Endothelial cell of umbilical vein (primary cell): ENCODE measurements around the gene COL8A1. TPM values are rescaled to one million over a fixed set of nuclear protein-coding genes. Genes with fewer than 3 reads are reported as not detected.

Source experiments
- BruUV-seq: library from RNA; stranded (reverse); fragments of 400-500 nt; replicated peaks from 2 replicates; lab custom pipeline; 2021; lab: Mats Ljungman, UMichigan
- CTCF ChIA-PET: fragments of 300-600, 350-600 bp; sonication (Branson Sonifier 250); formaldehyde crosslinking; loops from one replicate; lab custom pipeline; 2021; ENCODE audit warnings: antibody characterized with exemption, inconsistent platforms; lab: Charles Lee
- POLR2A ChIA-PET: fragments of 300-600, 350-600 bp; sonication (Branson Sonifier 250); formaldehyde crosslinking; loops from one replicate; lab custom pipeline; 2021; ENCODE audit warnings: antibody characterized with exemption, inconsistent platforms; lab: Charles Lee
- DNase-seq: peaks from one replicate; pipeline ENCODE4 v3.0.0-alpha.2; 2011; ENCODE audit warnings: low read depth, low spot score
- FAIRE-seq: peaks from 2 replicates; lab custom pipeline; 2011; peaks lifted over from hg19 to GRCh38; lab: Jason Lieb, UNC
- H2AFZ ChIP-seq: 2 replicates; pipeline ENCODE4 v1.6.0; 2012; ENCODE audit warnings: low read depth, low read length, control low read depth, inconsistent platforms
- H3K27ac ChIP-seq: 2 replicates; pipeline ENCODE4 v1.5.1; 2011; ENCODE audit warnings: low read depth, mild to moderate bottlenecking, control low read depth, low read length, moderate library complexity; ENCODE audit not compliant: insufficient read depth
- H3K27me3 ChIP-seq, 2 experiments: 2 replicates each; pipeline versions ENCODE4 v1.6.0 to v1.6.1; 2011; ENCODE audit warnings: low read length in 2 of 2, mixed read lengths in 1 of 2; ENCODE audit not compliant: control insufficient read depth in 2 of 2, insufficient read depth in 2 of 2
- H3K36me3 ChIP-seq, 2 experiments: 2 replicates in 1 of 2; 3 replicates in 1 of 2; pipeline ENCODE4 v1.5.1; 2011; ENCODE audit warnings: low read length in 2 of 2, mild to moderate bottlenecking in 1 of 2, moderate library complexity in 1 of 2; ENCODE audit not compliant: control insufficient read depth in 2 of 2, insufficient read depth in 2 of 2; ENCODE audit errors: extremely low read depth in 1 of 2
- H3K4me1 ChIP-seq: 3 replicates; pipeline ENCODE4 v1.5.1; 2011; ENCODE audit warnings: mild to moderate bottlenecking, low read length; ENCODE audit not compliant: control insufficient read depth, insufficient read depth; ENCODE audit errors: extremely low read depth
- H3K4me2 ChIP-seq: 2 replicates; pipeline ENCODE4 v1.6.1; 2011; ENCODE audit warnings: low read length, control low read depth, mixed read lengths; ENCODE audit not compliant: insufficient read depth
- H3K4me3 ChIP-seq, 3 experiments: fragments of 200-600 bp in 1 of 3; sonication (generic), shearing (Covaris generic) in 1 of 3; replicated peaks in 1 of 3; 2 replicates each; pipeline ENCODE4 v1.5.1; 2011 to 2016; ENCODE audit warnings: control low read depth in 3 of 3, low read length in 3 of 3, mild to moderate bottlenecking in 2 of 3, inconsistent platforms in 1 of 3, low read depth in 1 of 3, moderate library complexity in 1 of 3; ENCODE audit not compliant: insufficient read depth in 1 of 3
- H3K79me2 ChIP-seq: 2 replicates; pipeline ENCODE4 v1.6.0; 2012; ENCODE audit warnings: low read length, inconsistent platforms; ENCODE audit not compliant: control insufficient read depth, insufficient read depth
- H3K9ac ChIP-seq: replicated peaks from 2 replicates; pipeline ENCODE3; 2011; ENCODE audit warnings: low read length, control low read depth; ENCODE audit not compliant: insufficient read depth; ENCODE audit errors: extremely low read depth
- H3K9me1 ChIP-seq: replicated peaks from 3 replicates; pipeline ENCODE4 v1.6.0; 2011; ENCODE audit warnings: mild to moderate bottlenecking, low read length; ENCODE audit not compliant: control insufficient read depth, insufficient read depth; ENCODE audit errors: extremely low read depth
- H3K9me3 ChIP-seq: replicated peaks from 2 replicates; pipeline ENCODE4 v1.5.1; 2012; ENCODE audit warnings: low read length, inconsistent platforms; ENCODE audit not compliant: control insufficient read depth, insufficient read depth
- H4K20me1 ChIP-seq: replicated peaks from 2 replicates; pipeline ENCODE3; 2011; ENCODE audit warnings: mild to moderate bottlenecking, low read length; ENCODE audit not compliant: control insufficient read depth, insufficient read depth; ENCODE audit errors: extremely low read depth
- FOS ChIP-seq: IDR thresholded peaks from 2 replicates; pipeline ENCODE4 v1.6.1; 2011; ENCODE audit warnings: mild to moderate bottlenecking, low read length, moderate library complexity, borderline replicate concordance; ENCODE audit not compliant: insufficient read depth
- GATA2 ChIP-seq: IDR thresholded peaks from 2 replicates; pipeline ENCODE4 v1.7.0; 2011; ENCODE audit warnings: low read depth, mild to moderate bottlenecking, moderate library complexity, mixed read lengths, low read length; ENCODE audit not compliant: insufficient read length, insufficient read depth
- JUN ChIP-seq: IDR thresholded peaks from 2 replicates; pipeline ENCODE4 v1.6.1; 2011; ENCODE audit warnings: borderline replicate concordance, low read depth; ENCODE audit not compliant: insufficient read length, insufficient read depth
- POLR2A ChIP-seq: IDR thresholded peaks from 2 replicates; pipeline ENCODE4 v1.6.1; 2012; ENCODE audit warnings: low read depth, mild to moderate bottlenecking, control low read depth, low read length
- dilution Hi-C: fragments of 300-500 bp; cut with MboI; formaldehyde crosslinking; loops from one replicate; pipeline ENCODE4 v1.15.0; 2019; ENCODE audit warnings: low sequenced_read_pairs; ENCODE audit not compliant: extremely low pct_ligation_motif_present
- intact Hi-C: fragments of 100-400 bp; cut with micrococcal nuclease; formaldehyde crosslinking; loops from one replicate; pipeline ENCODE4 v1.10.0; 2022
- polyA plus RNA-seq, 4 experiments: library from polyadenylated mRNA; depleted of rRNA in 3 of 4; stranded (reverse) in 3 of 4; unstranded in 1 of 4; fragments of >200 nt; gene quantifications; 2 replicates each; pipeline versions ENCODE4 v1.2.1 to v1.2.3, GENCODE V29; 2011 to 2012; ENCODE audit warnings: missing spikeins in 1 of 4
- total RNA-seq: library from RNA; stranded (reverse); gene quantifications from 2 replicates; pipeline ENCODE4 v1.2.3, GENCODE V29; 2021
- TF ChIP-seq, protein P1 (sequence below), 2 donors: IDR thresholded peaks; 1 replicate in 1 of 2; 2 replicates in 1 of 2; pipeline ENCODE4 v1.5.1; 2011; ENCODE audit warnings: low read length in 2 of 2, mild to moderate bottlenecking in 2 of 2, moderate library complexity in 2 of 2, control low read depth in 1 of 2, inconsistent platforms in 1 of 2, low read depth in 1 of 2; ENCODE audit not compliant: insufficient read depth in 1 of 2; ENCODE audit errors: extremely low read depth in 1 of 2

COL8A1 gene
- total and polyA plus RNA-seq, 2 donors (not counting 3 experiments of a cell fraction or from before 2014, with no cell fraction given), result 358 to 634 TPM

DNA sequence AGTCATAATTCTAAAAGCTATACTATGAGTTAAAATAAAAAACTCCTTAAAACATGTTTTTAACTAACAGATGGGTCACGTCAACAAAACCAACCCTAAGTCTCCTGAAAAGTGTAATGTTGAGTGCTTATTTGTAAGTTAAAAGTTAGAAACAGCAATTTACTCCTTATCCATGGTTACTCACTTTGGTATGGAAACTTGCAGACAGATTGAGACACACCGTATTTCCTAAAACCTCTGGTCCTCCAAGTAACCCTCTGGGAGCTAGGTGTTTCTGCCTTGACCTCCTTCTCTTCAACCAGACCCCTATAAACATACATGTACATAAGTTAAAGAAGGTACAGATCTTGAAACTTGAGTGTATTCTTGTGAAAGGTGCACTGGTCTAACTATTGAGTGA is 3.1 kb downstream of the COL8A1 start:
- intact Hi-C loops, result no loop called here
- H4K20me1 ChIP-seq, result no peaks in the 10 kb centered on the region
- no peaks in the 10 kb centered on the region for H3K27me3 ChIP-seq
- H2AFZ ChIP-seq, result no peak overlapping the region
- TF ChIP-seq FOS (no peak), POLR2A (peak; percentile 6)
- TF ChIP-seq, protein P1, sequence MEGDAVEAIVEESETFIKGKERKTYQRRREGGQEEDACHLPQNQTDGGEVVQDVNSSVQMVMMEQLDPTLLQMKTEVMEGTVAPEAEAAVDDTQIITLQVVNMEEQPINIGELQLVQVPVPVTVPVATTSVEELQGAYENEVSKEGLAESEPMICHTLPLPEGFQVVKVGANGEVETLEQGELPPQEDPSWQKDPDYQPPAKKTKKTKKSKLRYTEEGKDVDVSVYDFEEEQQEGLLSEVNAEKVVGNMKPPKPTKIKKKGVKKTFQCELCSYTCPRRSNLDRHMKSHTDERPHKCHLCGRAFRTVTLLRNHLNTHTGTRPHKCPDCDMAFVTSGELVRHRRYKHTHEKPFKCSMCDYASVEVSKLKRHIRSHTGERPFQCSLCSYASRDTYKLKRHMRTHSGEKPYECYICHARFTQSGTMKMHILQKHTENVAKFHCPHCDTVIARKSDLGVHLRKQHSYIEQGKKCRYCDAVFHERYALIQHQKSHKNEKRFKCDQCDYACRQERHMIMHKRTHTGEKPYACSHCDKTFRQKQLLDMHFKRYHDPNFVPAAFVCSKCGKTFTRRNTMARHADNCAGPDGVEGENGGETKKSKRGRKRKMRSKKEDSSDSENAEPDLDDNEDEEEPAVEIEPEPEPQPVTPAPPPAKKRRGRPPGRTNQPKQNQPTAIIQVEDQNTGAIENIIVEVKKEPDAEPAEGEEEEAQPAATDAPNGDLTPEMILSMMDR (IDR thresholded peaks at IDR 0.05; ENCODE audit: extremely low read depth in 1 of 2, insufficient read depth in 1 of 2, low read depth in 1 of 2, low read length in 2 of 2), result no peak
- ChIA-PET POLR2A (interaction anchor here (0.8 to 1.7 kb wide), 4 partner anchors 17 to 96 kb away, joined by 3 read pairs; no protein-coding TSS in a partner anchor), CTCF (interaction anchor here (0.9 to 3.7 kb wide), 19 partner anchors 8 to 167 kb away, joined by 3 to 24 read pairs (median 4); no protein-coding TSS in a partner anchor)
- H3K27ac ChIP-seq, result peak overlapping the region; percentile 100
- no peaks in the 10 kb centered on the region for H3K9me1 ChIP-seq
- H3K4me3 ChIP-seq, result peak overlapping the region in 2 of 3 experiments; percentile 90 to 94
- BruUV-seq, result no TSS peak
- H3K36me3 ChIP-seq, result peaks cover 0 to 8% of the 10 kb centered on the region in 2 experiments
- peaks cover 79% of the 10 kb centered on the region for H3K4me1 ChIP-seq
- H3K9me3 ChIP-seq, result no peaks in the 10 kb centered on the region
- dilution Hi-C loops, result no loop called here
- FAIRE-seq (no peak), DNase-seq (peak; percentile 40)
- H3K9ac ChIP-seq, result peak overlapping the region; percentile 99
- peaks cover 88% of the 10 kb centered on the region for H3K79me2 ChIP-seq
- peak overlapping the region; percentile 96 for H3K4me2 ChIP-seq

DNA sequence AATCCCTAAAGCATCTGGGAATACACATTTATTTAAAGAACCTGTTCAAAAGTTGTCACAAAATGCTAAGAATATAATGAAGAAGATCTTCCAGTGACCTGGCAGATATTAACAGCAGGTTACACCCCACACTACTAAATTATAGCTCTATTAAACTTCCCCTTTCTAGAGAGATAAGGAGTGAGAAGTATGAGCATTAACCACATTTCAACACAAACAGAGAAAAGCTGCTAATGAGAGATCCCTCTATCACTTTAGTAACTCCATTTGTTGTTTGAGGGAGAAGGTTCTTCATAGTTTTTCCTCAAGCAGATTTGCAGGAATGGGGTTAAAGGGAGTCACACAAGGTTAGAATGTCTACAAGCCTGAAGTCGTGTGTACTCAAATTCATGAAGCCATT is 3.6 kb downstream of the COL8A1 start:
- H3K9ac ChIP-seq, result peak overlapping the region; percentile 99
- DNase-seq, result no peak
- peak overlapping the region in 2 of 3 experiments; percentile 90 to 94 for H3K4me3 ChIP-seq
- H3K36me3 ChIP-seq, result peaks cover 0 to 8% of the 10 kb centered on the region in 2 experiments
- no peaks in the 10 kb centered on the region for H3K9me1 ChIP-seq
- POLR2A ChIA-PET, result interaction anchor here (1.7 kb wide), 1 partner anchor 17 kb away, joined by 3 read pairs; no protein-coding TSS in a partner anchor
- no peak for TF ChIP-seq FOS
- TF ChIP-seq POLR2A, result peak; percentile 50
- TF ChIP-seq JUN, result no peak
- TF ChIP-seq GATA2, result no peak
- BruUV-seq, result no TSS peak
- no peaks in the 10 kb centered on the region for H4K20me1 ChIP-seq
- CTCF ChIA-PET, result interaction anchor here (1.0 to 3.7 kb wide), 9 partner anchors 9 to 142 kb away, joined by 3 to 24 read pairs (median 4); no protein-coding TSS in a partner anchor
- H3K79me2 ChIP-seq, result peaks cover 91% of the 10 kb centered on the region
- dilution Hi-C loops (no loop called here), intact Hi-C loops (no loop called here)
- no peaks in the 10 kb centered on the region for H3K9me3 ChIP-seq
- H3K27me3 ChIP-seq, result no peaks in the 10 kb centered on the region
- H3K27ac ChIP-seq, result peak overlapping the region; percentile 100
- FAIRE-seq, result no peak
- H2AFZ ChIP-seq, result no peak overlapping the region
- H3K4me1 ChIP-seq, result peaks cover 79% of the 10 kb centered on the region
- peak overlapping the region; percentile 96 for H3K4me2 ChIP-seq
